ENCODE data around the gene LRRC2.

The LRRC2 gene

GRCh38 chr3:46564190-46565021 is 1.7 kb downstream of the LRRC2 start:
- DNase-seq (ENCODE audit: insufficient read length, low spot score) (no peak), FAIRE-seq (no peak)
- no peak for TF ChIP-seq CTCF (IDR thresholded peaks at IDR 0.05; ENCODE audit: insufficient read depth, missing control alignments)

GRCh38 chr3:46561951-46562350 is 4.2 kb downstream of the LRRC2 start:
- no peak for TF ChIP-seq CTCF (IDR thresholded peaks at IDR 0.05; ENCODE audit: insufficient read depth, missing control alignments)
- no peak for DNase-seq (ENCODE audit: insufficient read length, low spot score)
- no peak for FAIRE-seq

- no peak for FAIRE-seq
- no peak for TF ChIP-seq CTCF (IDR thresholded peaks at IDR 0.05; ENCODE audit: insufficient read depth, missing control alignments)
- DNase-seq (ENCODE audit: insufficient read length, low spot score), result no peak
Measured at GRCh38 chr3:46561511-46561910, 4.6 kb downstream of the LRRC2 start.

GRCh38 chr3:46559091-46559704 is 6.9 kb downstream of the LRRC2 start:
- DNase-seq (ENCODE audit: insufficient read length, low spot score), result no peak
- no peak for FAIRE-seq
- TF ChIP-seq CTCF (IDR thresholded peaks at IDR 0.05; ENCODE audit: insufficient read depth, missing control alignments), result no peak

GRCh38 chr3:46558184-46559043 is 7.7 kb downstream of the LRRC2 start:
- no peak for TF ChIP-seq CTCF (IDR thresholded peaks at IDR 0.05; ENCODE audit: insufficient read depth, missing control alignments)
- no peak for FAIRE-seq
- no peak for DNase-seq (ENCODE audit: insufficient read length, low spot score)

- no peak for FAIRE-seq
- no peak for TF ChIP-seq CTCF (IDR thresholded peaks at IDR 0.05; ENCODE audit: insufficient read depth, missing control alignments)
- DNase-seq (ENCODE audit: insufficient read length, low spot score), result no peak
Measured at GRCh38 chr3:46557814-46558183, 8.3 kb downstream of the LRRC2 start.

Data from D721Med (cell line).